HepG2 (cell line): ENCODE measurements around the gene RPS5. TPM values are rescaled to one million over a fixed set of nuclear protein-coding genes. Genes with fewer than 3 reads are reported as not detected.

Source experiments
- ATAC-seq: fragments of 200-7000 bp; cut with Tn5 transposase; 3 replicates; pipeline ENCODE4 v1.9.1; 2020; ENCODE audit warnings: mild to moderate bottlenecking, moderate library complexity
- BruUV-seq: library from RNA; stranded (reverse); fragments of 400-500 nt; replicated peaks from 2 replicates; lab custom pipeline; 2021; lab: Mats Ljungman, UMichigan
- CTCF ChIA-PET: fragments of 300-600 bp; formaldehyde crosslinking; extraction: SDS; loops from one replicate; lab custom pipeline; 2021; ENCODE audit warnings: low total read pairs, inconsistent platforms, low intra/inter-chr PET ratio; lab: Yijun Ruan, JAX
- POLR2A ChIA-PET: fragments of 350-600 bp; sonication (Branson Sonifier 250); formaldehyde crosslinking; loops from one replicate; lab custom pipeline; 2020; ENCODE audit warnings: antibody characterized with exemption, inconsistent platforms; lab: Yijun Ruan, JAX
- DNase-seq: peaks from one replicate; pipeline ENCODE4 v3.0.0-alpha.2; 2015; ENCODE audit warnings: low spot score
- FAIRE-seq: peaks from 3 replicates; lab custom pipeline; 2011; peaks lifted over from hg19 to GRCh38; lab: Jason Lieb, UNC
- H2AFZ ChIP-seq: one replicate; pipeline ENCODE4 v1.6.1; 2011; ENCODE audit warnings: low read length, inconsistent platforms
- H3K27ac ChIP-seq: fragments of 300-600 bp; 3 replicates; pipeline ENCODE4 v1.8.0; 2011; ENCODE audit warnings: mixed run types, mild to moderate bottlenecking, mixed read lengths, low read length, inconsistent platforms; ENCODE audit not compliant: insufficient read depth; ENCODE audit errors: extremely low read length
- H3K27me3 ChIP-seq, 2 experiments: fragments of 200-600 bp in 1 of 2; 2 replicates in 1 of 2; 3 replicates in 1 of 2; pipeline versions ENCODE4 v1.6.0 to v1.8.0; 2011; ENCODE audit warnings: low read length in 2 of 2, mild to moderate bottlenecking in 2 of 2, moderate library complexity in 2 of 2, inconsistent platforms in 1 of 2; ENCODE audit not compliant: insufficient read depth in 2 of 2, control insufficient read depth in 1 of 2
- H3K36me3 ChIP-seq, 2 experiments: fragments of 200-600 bp in 1 of 2; replicated peaks in 1 of 2; 2 replicates in 1 of 2; 3 replicates in 1 of 2; pipeline versions ENCODE4 v1.5.1 to v1.8.0; 2011; ENCODE audit warnings: low read length in 2 of 2, inconsistent platforms in 1 of 2; ENCODE audit not compliant: insufficient read depth in 2 of 2, control insufficient read depth in 1 of 2
- H3K4me1 ChIP-seq: 2 replicates; pipeline ENCODE4 v1.5.1; 2012; ENCODE audit warnings: low read length, inconsistent platforms; ENCODE audit not compliant: insufficient read depth
- H3K4me2 ChIP-seq: 2 replicates; pipeline ENCODE4 v1.6.0; 2011; ENCODE audit warnings: low read depth, low read length, inconsistent platforms
- H3K4me3 ChIP-seq, 3 experiments: fragments of 200-600 bp in 1 of 3; sonication (generic), shearing (Covaris generic) in 1 of 3; replicated peaks in 1 of 3; 2 replicates each; pipeline ENCODE4 v1.5.1; 2011 to 2016; ENCODE audit warnings: low read length in 3 of 3, inconsistent platforms in 2 of 3, low read depth in 2 of 3, mild to moderate bottlenecking in 2 of 3, control low read depth in 1 of 3, mixed read lengths in 1 of 3; ENCODE audit not compliant: insufficient read depth in 1 of 3
- H3K79me2 ChIP-seq: one replicate; pipeline ENCODE4 v1.6.1; 2011; ENCODE audit warnings: low read length, inconsistent platforms; ENCODE audit not compliant: insufficient read depth
- H3K9ac ChIP-seq: 2 replicates; pipeline ENCODE4 v1.6.0; 2011; ENCODE audit warnings: mild to moderate bottlenecking, low read depth, low read length, inconsistent platforms; ENCODE audit not compliant: insufficient read depth
- H3K9me3 ChIP-seq: 2 replicates; pipeline ENCODE4 v1.5.1; 2012; ENCODE audit warnings: mild to moderate bottlenecking, low read length
- H4K20me1 ChIP-seq: 2 replicates; pipeline ENCODE4 v1.6.0; 2011; ENCODE audit warnings: inconsistent platforms, mild to moderate bottlenecking, low read length, moderate library complexity; ENCODE audit not compliant: insufficient read depth
- ISX ChIP-seq: sonication (generic); formaldehyde crosslinking; conservative IDR thresholded peaks from 2 replicates; pipeline ENCODE4 v1.5.0; 2020; ENCODE audit warnings: missing genetic modification reagents
- KAT8 ChIP-seq: IDR thresholded peaks from 2 replicates; pipeline ENCODE4 v1.6.1; 2016; ENCODE audit warnings: missing genetic modification reagents, missing compliant biosample characterization
- KDM4B ChIP-seq: sonication (generic); formaldehyde crosslinking; IDR thresholded peaks from 2 replicates; pipeline ENCODE4 v1.4.0; 2020; ENCODE audit warnings: missing genetic modification reagents
- MXI1 ChIP-seq: IDR thresholded peaks from 3 replicates; pipeline ENCODE4 v1.6.1; 2012; ENCODE audit warnings: low read depth, low read length, inconsistent platforms, borderline replicate concordance
- SIN3B ChIP-seq: fragments of 150-350 bp; IDR thresholded peaks from 2 replicates; pipeline ENCODE4 v1.6.1; 2014; ENCODE audit warnings: low read length
- SMYD3 ChIP-seq: sonication (generic); formaldehyde crosslinking; IDR thresholded peaks from 2 replicates; pipeline ENCODE4 v1.8.1; 2023; ENCODE audit warnings: mild to moderate bottlenecking, missing genetic modification reagents
- TBL1XR1 ChIP-seq: fragments of 150-350 bp; IDR thresholded peaks from 2 replicates; pipeline ENCODE4 v1.6.1; 2014; ENCODE audit warnings: borderline replicate concordance, low read length; ENCODE audit not compliant: partially characterized antibody
- ZFP37 ChIP-seq: sonication (generic); formaldehyde crosslinking; IDR thresholded peaks from 2 replicates; pipeline ENCODE4 v1.4.0; 2020; ENCODE audit warnings: missing genetic modification reagents, borderline replicate concordance
- ZNF441 ChIP-seq: sonication (generic); formaldehyde crosslinking; IDR thresholded peaks from 2 replicates; pipeline ENCODE4 v1.7.0; 2021; ENCODE audit warnings: missing genetic modification reagents, borderline replicate concordance
- WGBS: methylation state at CpG from one replicate; pipeline ENCODE4 v1.1.6; 2017; ENCODE audit warnings: low lambda C conversion rate; 5-methylcytosine and 5-hydroxymethylcytosine counted together
- in situ Hi-C: cut with HindIII; loops from 2 replicates; pipeline ENCODE4 v1.10.0; 2017; ENCODE audit warnings: low pct_unique_long_range_greater_than_20kb; ENCODE audit not compliant: extremely low pct_ligation_motif_present
- intact Hi-C: fragments of 100-400 bp; cut with micrococcal nuclease; formaldehyde crosslinking; loops from one replicate; pipeline ENCODE4 v1.10.0; 2022; ENCODE audit not compliant: unreplicated experiment
- polyA plus RNA-seq, 8 experiments: library from polyadenylated mRNA; depleted of rRNA in 3 of 8; stranded (reverse) in 7 of 8; unstranded in 1 of 8; fragments of >200 nt; fragmentation: Illumina TruSeq in 4 of 8; extraction: Trizol in 4 of 8; gene quantifications; 2 replicates each; pipeline versions ENCODE4 v1.2.1 to v1.2.3, GENCODE V29; 2011 to 2016; ENCODE audit warnings: low read depth in 4 of 8, missing spikeins in 1 of 8, mixed read lengths in 1 of 8; ENCODE audit not compliant: insufficient read depth in 1 of 8
- total RNA-seq, 5 experiments: library from RNA; depleted of rRNA; stranded (reverse); fragments of >200 nt; fragmentation: Illumina TruSeq; extraction: Trizol; gene quantifications; 2 replicates each; pipeline ENCODE4 v1.2.3, GENCODE V29; 2016; ENCODE audit warnings: low read depth in 1 of 5
- TF ChIP-seq, protein P1 (sequence below), 2 experiments: sonication (generic) in 1 of 2; formaldehyde crosslinking in 1 of 2; IDR thresholded peaks; 2 replicates each; pipeline versions ENCODE4 v1.6.1 to v1.9.0; 2014 to 2022; ENCODE audit warnings: antibody characterized with exemption in 1 of 2, borderline replicate concordance in 1 of 2, inconsistent platforms in 1 of 2, low read depth in 1 of 2, missing genetic modification reagents in 1 of 2

Gene RPS5
- total and polyA plus RNA-seq, 2 of the 13 experiments (the other 11 are each of a cell fraction or from before 2014, with no cell fraction given), result 1,544 to 4,408 TPM

GRCh38 chr19:58338336-58338735 lies 48.7 kb upstream of the RPS5 start (continued):
- TF ChIP-seq SMYD3 (CRISPR knock-in tag), result no peak
- no peak for TF ChIP-seq KAT8
- no peak for TF ChIP-seq SIN3B
- no peak for TF ChIP-seq ZNF441 (CRISPR knock-in tag)
- TF ChIP-seq TBL1XR1, result no peak
- TF ChIP-seq KDM4B (CRISPR knock-in tag), result no peak
- no peak for TF ChIP-seq MXI1

- no peak overlapping the region for H3K4me2 ChIP-seq
- H2AFZ ChIP-seq, result no peak overlapping the region
- in situ Hi-C loops, result no loop called here
- H3K79me2 ChIP-seq, result no peaks in the 10 kb centered on the region
- peaks cover 14 to 38% of the 10 kb centered on the region in 2 experiments; a peak in 4 of 5 replicates for H3K36me3 ChIP-seq
- no TSS peak for BruUV-seq
- no peaks in the 10 kb centered on the region for H3K27me3 ChIP-seq
- H3K9me3 ChIP-seq, result no peaks in the 10 kb centered on the region
- H3K27ac ChIP-seq, result no peak overlapping the region
- H3K9ac ChIP-seq, result no peak overlapping the region
- DNase-seq, result no peak
- peak; percentile 61 for ATAC-seq
- CTCF ChIA-PET, result no interaction called here
- intact Hi-C loops, result no loop called here
- H4K20me1 ChIP-seq, result no peaks in the 10 kb centered on the region
- no peak overlapping the region for H3K4me3 ChIP-seq
- H3K4me1 ChIP-seq, result no peaks in the 10 kb centered on the region
- FAIRE-seq, result no peak
- WGBS, result 94% methylated on average over 19 of the region's 30 CpGs
- POLR2A ChIA-PET, result no interaction called here
- TF ChIP-seq ISX (CRISPR knock-in tag) (no peak), ZFP37 (CRISPR knock-in tag) (no peak)
- TF ChIP-seq, protein P1, sequence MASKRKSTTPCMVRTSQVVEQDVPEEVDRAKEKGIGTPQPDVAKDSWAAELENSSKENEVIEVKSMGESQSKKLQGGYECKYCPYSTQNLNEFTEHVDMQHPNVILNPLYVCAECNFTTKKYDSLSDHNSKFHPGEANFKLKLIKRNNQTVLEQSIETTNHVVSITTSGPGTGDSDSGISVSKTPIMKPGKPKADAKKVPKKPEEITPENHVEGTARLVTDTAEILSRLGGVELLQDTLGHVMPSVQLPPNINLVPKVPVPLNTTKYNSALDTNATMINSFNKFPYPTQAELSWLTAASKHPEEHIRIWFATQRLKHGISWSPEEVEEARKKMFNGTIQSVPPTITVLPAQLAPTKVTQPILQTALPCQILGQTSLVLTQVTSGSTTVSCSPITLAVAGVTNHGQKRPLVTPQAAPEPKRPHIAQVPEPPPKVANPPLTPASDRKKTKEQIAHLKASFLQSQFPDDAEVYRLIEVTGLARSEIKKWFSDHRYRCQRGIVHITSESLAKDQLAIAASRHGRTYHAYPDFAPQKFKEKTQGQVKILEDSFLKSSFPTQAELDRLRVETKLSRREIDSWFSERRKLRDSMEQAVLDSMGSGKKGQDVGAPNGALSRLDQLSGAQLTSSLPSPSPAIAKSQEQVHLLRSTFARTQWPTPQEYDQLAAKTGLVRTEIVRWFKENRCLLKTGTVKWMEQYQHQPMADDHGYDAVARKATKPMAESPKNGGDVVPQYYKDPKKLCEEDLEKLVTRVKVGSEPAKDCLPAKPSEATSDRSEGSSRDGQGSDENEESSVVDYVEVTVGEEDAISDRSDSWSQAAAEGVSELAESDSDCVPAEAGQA (IDR thresholded peaks at IDR 0.05; ENCODE audit: low read depth), result no peak
- TF ChIP-seq, protein P1 (CRISPR knock-in tag; IDR thresholded peaks at IDR 0.05; ENCODE audit: borderline replicate concordance), result no peak
Measured at GRCh38 chr19:58338825-58339558, 48.1 kb upstream of the RPS5 start.
